Measurements from ENCODE around the gene ARID3B.
"Not testable (repeated sequence)": the region's sequence is repeated elsewhere in the genome, so short reads cannot be mapped to it uniquely, and the experiment has no call there.

Gene ARID3B

GRCh38 chr15:74504418-74504817, 36.6 kb upstream of the ARID3B start:
- no peak for TF ChIP-seq CTCF (IDR thresholded peaks at IDR 0.05; ENCODE audit: control insufficient read depth, extremely low read depth, insufficient read depth)
- H3K4me3 ChIP-seq (ENCODE audit: low read depth, low read length) = no peak overlapping the region

GRCh38 chr15:74504836-74505235, 36.2 kb upstream of the ARID3B start:
- H3K4me3 ChIP-seq (ENCODE audit: low read depth, low read length) = no peak overlapping the region
- DNase-seq (ENCODE audit: low read depth) = no peak
- no peak for TF ChIP-seq CTCF (IDR thresholded peaks at IDR 0.05; ENCODE audit: control insufficient read depth, extremely low read depth, insufficient read depth)

More at GRCh38 chr15:74504418-74504817, 36.6 kb upstream of the ARID3B start:
- no peak for DNase-seq (ENCODE audit: low read depth)

GRCh38 chr15:74505837-74506514, 35.0 kb upstream of the ARID3B start:
- no peak overlapping the region for H3K4me3 ChIP-seq (ENCODE audit: low read depth, low read length)
- TF ChIP-seq CTCF (IDR thresholded peaks at IDR 0.05; ENCODE audit: control insufficient read depth, extremely low read depth, insufficient read depth) = no peak
- no peak for DNase-seq (ENCODE audit: low read depth)

- DNase-seq (ENCODE audit: low read depth) = no peak
These were observed 34.5 kb upstream of the ARID3B start for GRCh38 chr15:74506515-74506840.

GRCh38 chr15:74511583-74511982, 29.4 kb upstream of the ARID3B start:
- no peak for DNase-seq (ENCODE audit: low read depth)
- H3K4me3 ChIP-seq (ENCODE audit: low read depth, low read length) = no peak overlapping the region
- TF ChIP-seq CTCF (IDR thresholded peaks at IDR 0.05; ENCODE audit: control insufficient read depth, extremely low read depth, insufficient read depth) = no peak

More at GRCh38 chr15:74506515-74506840, 34.5 kb upstream of the ARID3B start:
- no peak overlapping the region for H3K4me3 ChIP-seq (ENCODE audit: low read depth, low read length)
- TF ChIP-seq CTCF (IDR thresholded peaks at IDR 0.05; ENCODE audit: control insufficient read depth, extremely low read depth, insufficient read depth) = no peak

GRCh38 chr15:74514059-74514458, 27.0 kb upstream of the ARID3B start:
- not testable (repeated sequence) for H3K4me3 ChIP-seq (ENCODE audit: low read depth, low read length); DNase-seq (ENCODE audit: low read depth)

- no peak for TF ChIP-seq CTCF (IDR thresholded peaks at IDR 0.05; ENCODE audit: control insufficient read depth, extremely low read depth, insufficient read depth)
- no peak for DNase-seq (ENCODE audit: low read depth)
- H3K4me3 ChIP-seq (ENCODE audit: low read depth, low read length) = no peak overlapping the region
These were observed 23.9 kb upstream of the ARID3B start for GRCh38 chr15:74517096-74517495.

All from LNCaP clone FGC (cell line).